RPMI7951 (cell line): ENCODE results near the gene JAKMIP2. TPM values are rescaled to one million over a fixed set of nuclear protein-coding genes. Genes with fewer than 3 reads are reported as not detected.
A peak's percentile ranks its signal among the peaks of the same experiment; 100 is the strongest.

Source experiments
- DNase-seq: peaks from one replicate; pipeline ENCODE4 v3.0.0-alpha.2; 2012; ENCODE audit warnings: low read depth
- total RNA-seq: library from RNA; depleted of rRNA; stranded (reverse); fragments of >200 nt; shearing (Covaris generic); gene quantifications from 2 replicates; pipeline ENCODE4 v1.2.3, GENCODE V29; 2014

Gene JAKMIP2
- total RNA-seq, 1 experiment from 2014 or later, result under 0.01 TPM

DNA sequence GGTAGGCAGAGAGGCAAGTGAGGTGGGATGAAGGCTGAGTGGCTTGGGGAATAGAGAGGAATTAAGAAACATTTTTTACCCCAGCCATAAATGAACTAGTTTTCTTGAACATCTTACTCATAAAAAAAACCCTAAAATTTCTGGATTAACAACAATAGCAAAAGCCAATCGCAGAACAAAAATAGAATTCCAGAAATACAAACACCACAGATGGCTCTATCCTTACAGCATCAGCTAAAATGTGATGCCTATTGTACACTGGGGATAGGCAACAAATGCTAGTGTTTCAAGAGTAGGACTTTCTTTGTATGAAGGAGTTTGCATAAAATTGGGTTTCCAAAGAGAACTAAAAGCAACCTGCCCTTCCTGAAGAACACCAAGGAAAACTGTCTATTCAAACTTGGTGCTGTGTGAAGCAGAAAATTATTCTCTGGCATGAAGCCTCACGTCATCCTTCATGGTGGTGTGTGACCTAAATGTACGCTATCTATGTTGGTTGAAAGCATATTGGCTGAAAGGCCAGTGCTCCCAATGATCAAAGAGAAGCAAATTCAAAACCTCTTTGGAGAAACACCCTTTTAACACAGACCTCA lies 82.9 kb downstream of the JAKMIP2 start:
- DNase-seq, result no peak

DNA sequence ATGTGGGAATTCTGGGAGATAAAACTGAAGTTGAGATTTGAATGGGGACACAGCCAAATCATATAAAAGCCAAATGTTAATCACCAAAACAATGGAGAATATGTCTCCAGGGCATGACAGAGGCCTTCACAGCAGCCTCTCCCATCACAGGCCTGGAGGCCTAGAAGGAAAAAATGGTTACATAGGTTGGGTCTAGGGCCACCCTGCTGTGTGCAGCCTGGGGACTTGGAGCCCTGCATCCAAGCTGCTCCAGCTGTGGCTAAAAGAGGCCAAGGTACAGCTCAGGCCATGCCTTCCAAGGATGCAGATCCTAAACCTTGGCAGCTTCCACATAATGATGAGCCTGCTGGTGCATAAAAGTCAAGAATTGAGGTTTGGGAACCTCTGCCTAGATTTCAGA lies 85.1 kb downstream of the JAKMIP2 start:
- no peak for DNase-seq

DNA sequence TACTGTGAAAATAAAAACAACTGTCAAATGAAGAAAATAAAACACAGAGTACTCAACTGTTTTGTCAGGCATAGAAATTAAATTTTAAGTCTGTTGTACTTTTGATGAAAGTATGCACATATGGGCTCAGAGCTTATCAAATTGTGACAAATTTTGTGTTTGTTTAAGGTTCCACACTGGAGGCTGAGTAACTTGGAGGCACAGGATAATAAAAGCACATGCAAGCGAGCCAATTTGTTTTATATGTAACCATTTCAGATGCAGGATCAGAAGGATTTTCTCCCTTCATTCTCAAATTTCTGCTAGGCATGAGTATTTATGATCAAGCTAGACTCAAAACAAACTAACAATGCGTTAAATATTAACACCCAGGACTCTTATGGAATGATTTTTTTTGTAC lies 87.8 kb downstream of the JAKMIP2 start:
- no peak for DNase-seq

DNA sequence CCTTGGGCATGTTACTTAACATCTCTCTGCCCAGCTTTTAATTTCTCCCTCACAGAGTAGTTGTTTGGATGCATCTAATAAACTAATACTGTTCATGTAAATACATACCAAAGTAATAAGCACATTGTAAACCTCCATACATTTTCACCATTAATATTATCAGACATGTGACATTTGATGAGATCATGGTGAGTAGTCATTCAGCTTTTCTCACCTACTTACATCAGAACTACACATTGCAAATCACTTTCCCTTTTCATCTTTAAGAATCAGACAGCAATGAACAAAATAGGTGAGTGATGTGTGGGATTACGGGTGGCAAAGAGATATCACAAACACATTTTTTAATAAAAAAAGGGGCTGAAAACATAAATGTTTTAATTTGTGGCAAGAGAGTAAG lies 89.3 kb downstream of the JAKMIP2 start:
- no peak for DNase-seq

DNA sequence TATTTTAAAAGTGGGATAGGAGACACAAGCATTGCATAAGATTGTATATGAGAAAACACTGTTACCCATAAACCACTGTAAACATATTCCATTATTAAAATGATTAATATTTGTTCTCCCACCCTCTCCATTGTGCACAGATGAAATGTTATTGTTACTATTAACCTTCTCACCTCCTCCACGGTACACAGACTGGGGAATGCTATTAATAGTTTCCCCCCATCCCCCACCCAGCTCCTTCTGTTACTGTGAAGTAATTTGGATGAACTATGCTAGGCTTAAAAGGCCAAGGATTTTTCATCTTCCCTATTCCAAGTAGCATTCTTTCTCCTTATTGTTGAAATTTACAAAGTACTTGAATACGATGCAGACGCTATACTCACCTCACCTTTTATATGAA lies 91.4 kb downstream of the JAKMIP2 start:
- no peak for DNase-seq

DNA sequence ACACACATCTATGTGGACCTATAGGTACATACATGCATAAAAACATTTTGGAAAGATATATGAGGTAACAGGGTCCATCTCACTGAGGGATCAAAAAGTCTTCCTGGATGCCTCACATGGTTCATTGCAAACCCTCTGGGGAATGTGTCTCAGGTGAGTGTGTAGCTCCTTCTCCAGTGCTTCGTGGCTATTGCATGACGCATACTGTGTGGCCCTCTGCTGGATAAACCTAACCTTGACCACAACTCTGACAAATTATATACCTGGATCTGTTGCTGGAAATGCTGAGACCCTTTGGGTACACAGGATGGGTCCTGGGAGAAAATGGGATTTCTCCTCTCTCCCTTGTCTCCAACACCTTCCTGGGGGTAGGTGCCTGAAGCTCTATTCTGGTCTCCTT lies 91.9 kb downstream of the JAKMIP2 start:
- DNase-seq, result no peak

DNA sequence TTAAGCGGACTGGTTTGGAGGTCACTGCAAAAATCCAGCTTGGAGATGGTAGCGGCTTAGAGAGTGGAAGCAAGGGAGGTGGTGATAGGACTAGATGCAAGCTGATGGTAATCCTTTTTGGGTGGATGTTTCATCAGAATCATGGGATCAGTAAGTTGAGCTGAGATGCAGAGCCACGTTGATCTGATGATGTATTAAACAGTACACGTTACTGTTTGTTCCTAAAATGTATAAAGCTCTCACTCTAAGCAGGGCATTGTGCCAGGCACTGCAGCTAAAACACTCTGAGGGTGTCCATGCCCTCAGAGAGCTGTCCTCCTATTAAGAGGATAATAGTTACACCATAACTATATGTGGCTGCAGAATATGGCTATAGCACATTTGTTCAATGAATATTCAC lies 93.1 kb downstream of the JAKMIP2 start:
- no peak for DNase-seq

DNA sequence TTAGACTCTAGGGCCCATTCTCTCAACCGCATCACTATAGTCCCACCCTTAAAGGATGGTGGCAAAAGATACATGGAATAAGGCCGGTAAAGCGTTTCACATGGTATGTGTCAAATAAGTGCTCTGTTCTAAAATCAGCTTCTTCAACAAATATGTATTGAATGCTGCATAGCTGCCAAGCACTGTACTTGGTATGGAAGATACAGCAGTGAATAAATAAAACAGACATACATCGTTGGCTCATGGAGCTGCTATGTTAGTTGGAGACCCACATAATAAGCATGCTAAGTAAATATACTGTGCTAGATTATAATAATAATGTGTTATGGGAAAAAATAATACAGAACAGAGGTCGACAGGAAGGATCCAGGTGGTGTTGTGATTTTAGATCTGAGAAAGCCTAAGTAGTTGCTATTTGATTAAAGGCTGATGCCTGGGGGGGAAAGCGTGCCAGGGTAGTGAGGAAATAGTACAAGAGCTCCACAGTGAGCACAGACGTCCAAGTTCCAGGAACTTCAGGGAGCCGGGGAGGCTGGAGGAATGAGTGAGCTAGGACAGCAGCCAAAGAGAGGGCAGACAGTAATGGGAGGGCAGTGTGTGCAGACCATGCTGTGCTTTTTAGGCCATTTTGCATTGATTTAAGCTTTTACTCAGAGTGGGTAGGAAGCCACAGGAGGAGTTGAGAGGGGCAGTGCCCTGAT lies 93.7 kb downstream of the JAKMIP2 start:
- DNase-seq, result no peak

DNA sequence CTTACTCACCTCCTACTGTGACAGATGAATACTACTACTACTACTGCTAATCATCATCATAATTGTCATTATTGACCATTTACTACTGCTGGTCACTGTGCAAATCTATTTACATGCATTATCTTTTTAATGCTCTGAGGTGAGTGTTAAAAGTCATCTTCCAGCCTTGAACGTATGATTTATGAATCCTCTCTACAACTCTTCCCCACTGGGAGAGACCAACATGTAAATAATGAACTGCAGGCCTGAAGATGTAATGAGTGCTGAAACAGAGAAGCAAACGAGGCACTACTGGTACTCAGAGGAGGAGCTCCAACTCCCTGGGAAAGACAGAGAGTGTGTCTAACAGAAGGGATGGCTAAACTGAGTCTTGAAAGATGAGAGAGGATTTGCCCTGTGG lies 95.4 kb downstream of the JAKMIP2 start:
- no peak for DNase-seq

DNA sequence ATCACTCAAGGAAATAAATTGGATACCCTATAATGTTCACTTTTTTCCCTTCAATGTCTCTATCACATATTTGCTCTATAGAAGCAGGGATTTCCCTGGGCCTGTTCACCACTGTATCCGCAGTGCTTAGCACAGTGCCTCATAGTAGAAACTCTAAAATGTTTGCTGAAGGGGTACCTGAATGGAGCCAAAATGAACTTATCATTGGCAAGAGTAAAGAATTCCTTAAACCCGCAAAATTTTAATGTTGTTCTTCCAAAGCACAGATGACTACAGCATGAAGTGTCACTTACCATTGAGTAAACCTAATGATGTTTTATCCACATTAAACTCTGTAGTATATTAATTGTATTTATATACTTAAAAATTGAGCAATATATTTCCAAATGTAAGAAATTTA lies 96.1 kb downstream of the JAKMIP2 start:
- no peak for DNase-seq

DNA sequence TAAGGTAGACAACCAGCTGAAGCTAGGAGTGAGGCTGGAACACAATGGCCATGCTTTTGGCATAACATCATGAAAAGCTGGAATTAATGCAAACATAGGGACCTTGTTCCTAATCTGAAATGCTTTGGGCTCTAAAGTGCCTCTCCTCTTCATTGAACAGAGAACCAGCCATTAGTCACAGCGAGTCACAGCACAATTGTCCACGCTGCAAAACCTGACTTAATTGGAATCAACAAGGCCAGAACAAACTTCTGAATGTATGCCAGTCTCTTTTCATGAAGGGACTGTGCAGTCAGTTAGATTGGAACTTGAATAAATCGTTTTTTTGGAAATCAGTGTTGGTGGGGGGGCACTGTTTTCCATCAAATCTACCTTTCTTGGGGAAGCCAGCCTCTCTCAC lies 96.5 kb downstream of the JAKMIP2 start:
- no peak for DNase-seq

DNA sequence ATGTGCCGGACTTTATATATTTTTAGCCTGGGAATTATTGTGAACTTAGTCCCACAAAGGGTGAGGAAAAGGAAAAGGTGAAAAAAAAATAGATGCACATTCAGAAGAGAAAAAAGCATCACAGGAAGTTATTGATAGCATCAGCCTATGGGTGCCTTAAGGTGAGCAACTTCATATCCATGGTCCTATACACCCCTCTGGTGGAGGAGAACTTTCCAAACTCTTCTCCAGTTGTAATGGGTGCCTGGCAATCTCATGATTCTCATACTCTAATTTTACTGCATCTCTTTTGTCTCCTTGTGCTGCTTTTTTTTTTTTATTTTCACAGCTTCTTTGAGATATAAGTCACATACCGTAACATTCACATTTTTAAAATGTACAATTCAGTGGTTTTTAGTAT lies 107.4 kb downstream of the JAKMIP2 start:
- DNase-seq, result no peak

DNA sequence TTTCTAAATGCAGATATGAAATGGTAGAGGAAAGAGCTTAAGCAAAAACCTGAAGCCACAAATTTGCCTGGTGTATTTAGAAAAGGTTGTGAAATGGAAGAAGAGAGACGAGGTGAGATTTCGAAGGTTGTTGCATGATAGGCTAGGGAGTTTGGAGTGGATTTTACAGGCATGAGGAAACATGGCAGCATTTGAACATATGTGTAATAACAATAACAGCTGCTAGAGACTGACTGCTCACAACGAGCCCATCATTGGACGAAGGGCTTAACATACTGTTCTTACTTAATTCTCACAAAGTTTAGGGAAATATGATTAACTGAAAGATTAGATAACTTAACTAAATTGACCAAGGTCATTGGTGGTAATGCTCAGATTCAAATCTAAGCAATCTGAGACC lies 108.1 kb downstream of the JAKMIP2 start:
- DNase-seq, result no peak

DNA sequence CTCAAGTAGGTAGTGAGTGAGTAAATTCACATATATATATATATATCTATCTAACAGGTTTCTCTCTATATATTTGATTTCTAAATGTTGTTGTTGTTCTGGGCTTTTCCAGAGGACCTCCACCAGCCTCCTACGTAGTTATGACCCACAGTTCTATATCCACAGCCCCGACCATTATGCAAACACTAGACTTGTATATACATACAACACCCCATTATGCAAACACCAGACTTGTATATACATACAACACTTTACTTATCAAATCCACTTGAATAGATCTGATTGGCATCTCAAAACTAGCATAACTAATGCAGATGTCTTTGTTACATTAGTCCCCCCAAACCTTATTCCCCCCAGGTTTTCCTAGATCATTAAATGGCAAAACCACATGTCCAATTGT lies 108.7 kb downstream of the JAKMIP2 start:
- no peak for DNase-seq

DNA sequence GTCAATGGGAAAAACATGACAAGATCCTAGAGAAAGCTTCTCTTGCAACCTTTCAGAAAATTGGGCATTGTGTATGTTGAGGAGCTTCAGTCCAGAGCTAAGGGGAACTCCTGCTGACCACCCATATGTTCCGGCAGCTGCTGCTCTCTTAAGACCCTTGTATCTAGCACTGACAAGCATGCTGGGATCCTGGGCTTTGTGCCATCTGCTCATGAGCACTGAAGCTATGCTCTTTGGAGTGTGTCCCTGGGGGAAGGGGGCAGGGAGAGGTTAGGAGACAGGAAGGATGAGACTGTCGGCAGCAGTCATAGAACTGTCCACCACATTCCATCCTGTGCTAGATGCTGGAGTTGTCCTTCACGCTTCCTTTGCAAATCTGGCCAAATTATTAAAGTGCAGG lies 109.3 kb downstream of the JAKMIP2 start:
- DNase-seq, result no peak

DNA sequence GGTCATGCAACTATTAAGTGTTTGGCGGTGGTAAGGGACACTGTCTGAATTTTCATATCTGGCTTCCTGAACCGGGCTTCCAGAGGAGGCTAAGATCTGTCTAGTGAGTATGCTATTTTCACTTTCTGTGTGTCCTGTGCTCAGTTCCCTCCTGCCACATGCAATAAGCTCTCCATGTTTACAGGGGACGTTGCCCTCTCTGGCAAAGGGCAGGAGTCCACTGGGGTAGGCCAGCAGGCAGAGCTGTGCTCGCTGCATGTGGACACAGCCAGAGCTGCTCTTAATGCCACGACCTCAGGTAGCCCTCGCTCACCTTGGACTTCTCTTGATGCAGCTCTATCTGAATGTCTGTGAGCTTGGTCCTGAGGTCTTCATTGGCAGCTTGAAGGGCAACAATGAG lies 111.2 kb downstream of the JAKMIP2 start:
- no peak for DNase-seq

DNA sequence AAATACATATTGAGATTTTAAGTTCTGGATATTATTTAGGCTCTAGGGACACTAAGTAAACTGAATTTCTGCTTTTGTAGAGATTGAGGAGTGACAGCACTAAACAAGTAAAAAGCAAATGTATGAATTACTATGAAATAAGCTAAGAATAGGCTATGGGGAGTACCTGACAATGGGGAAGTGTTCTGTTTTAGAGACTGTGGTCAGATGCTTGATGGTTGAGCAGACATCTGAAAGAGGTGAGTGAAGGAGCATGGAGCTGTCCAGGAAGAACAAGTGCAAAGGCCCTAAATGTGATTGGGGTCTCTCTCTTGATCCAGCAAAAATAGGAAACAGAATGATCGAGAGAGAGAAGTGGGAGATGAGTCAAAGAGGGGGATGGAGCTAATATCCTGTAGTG lies 111.7 kb downstream of the JAKMIP2 start:
- no peak for DNase-seq

DNA sequence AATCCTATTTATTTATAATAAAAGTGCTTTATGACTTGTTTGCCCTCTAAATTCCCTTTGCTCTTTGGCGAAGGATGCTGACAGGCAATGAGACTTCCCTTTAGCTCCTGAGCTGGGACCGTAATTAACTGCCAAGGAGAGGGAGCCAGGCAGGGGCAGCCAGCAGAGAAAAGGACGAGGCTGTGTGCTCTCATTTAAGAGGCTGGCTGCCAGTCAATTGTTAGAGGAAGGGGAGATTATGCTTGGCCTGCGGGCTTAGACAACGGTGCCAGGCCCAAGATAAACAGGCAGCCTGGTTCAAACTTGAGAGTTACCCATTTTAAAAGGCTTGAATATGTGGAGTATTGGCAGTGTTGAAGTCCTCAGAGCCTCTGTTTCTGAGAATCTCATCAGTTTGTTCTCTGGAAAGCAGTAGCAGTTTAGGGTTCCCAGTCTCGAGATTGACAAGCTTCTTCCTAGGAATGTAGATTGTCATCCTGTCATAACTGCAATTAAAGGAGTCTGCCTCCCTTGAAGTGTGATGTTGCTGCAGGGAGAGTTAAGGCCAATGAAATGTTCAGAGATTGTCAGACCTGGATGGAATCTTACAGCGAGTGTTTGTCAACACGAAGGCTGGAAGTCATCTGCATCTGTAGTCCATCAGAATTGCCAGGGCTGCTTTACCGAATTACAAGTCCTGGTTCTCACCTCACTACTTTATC lies 113.2 kb downstream of the JAKMIP2 start:
- no peak for DNase-seq

DNA sequence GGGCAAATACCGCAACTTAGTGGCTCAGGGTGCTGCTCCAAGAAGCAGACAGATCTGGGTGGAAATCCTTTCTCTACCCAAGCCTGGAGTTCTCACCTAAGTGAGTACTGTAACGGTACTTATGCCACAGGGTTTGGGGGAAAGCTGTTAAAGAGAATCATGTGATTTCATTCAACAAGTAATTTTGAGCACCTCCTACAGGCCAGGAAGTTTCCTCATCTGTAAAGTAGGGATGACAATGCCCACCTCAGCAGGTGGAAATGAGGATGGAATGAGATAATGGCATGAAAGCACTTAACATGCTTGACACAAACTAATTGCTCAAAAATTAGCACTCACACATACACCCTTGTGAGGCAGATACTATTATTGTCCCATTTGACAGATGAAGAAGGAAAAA lies 114.1 kb downstream of the JAKMIP2 start:
- DNase-seq, result no peak

DNA sequence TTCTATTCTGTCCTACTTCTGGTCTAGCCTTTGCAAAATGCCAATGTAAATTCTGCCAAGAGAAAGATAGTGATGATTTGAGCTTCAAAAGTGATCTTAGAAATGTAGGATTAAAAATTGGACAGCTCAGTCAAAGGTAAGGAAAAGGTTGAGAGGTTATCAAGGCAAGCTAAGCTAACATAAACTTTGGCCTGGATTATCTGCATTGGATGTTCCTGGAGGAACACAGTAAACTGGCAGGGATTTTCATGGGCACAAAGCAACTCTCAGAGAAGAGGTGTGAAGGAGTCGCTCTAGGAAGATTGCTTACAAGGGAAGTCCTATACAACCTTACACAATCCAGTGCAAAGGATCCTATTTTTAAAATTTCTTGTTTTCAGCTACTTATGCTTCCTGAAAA lies 115.2 kb downstream of the JAKMIP2 start:
- DNase-seq, result no peak

DNA sequence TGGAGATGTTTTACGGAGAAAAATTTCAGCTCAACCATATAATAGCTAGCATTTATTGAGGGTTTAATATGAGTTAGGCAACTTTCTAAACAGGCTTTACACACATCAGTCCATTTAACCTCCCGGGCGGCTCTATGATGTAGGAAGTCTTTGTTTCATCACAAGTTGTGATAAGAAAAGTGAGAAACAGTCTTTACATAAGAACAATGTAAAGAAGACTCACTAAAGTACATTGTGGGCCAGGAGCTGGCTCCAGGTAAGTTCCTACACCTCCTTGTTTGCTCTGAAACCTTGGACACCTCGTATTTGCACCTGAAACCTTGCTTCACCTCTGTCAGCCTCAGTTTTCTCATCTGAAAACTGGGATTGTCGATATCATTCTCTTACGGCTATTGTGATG lies 116.1 kb downstream of the JAKMIP2 start:
- DNase-seq, result no peak

DNA sequence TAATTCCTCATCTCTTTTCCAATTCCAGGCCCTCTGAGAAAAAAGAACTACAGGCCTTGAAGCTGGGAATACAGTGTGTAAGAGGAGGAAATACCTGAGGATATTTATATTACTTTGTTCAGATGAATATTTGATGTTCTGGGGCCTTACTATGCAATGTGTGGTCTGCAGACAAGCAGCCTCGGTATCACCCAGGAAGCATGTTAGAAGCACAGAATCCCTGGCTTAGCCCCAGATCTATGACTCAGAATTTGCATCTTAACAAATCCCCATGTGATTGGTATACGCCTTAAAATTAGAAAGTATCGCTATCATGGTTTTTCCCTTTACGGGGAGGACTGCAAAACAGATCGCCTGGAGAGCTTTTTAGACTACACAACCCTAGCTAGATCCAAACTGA lies 121.0 kb downstream of the JAKMIP2 start:
- DNase-seq, result peak; percentile 29

DNA sequence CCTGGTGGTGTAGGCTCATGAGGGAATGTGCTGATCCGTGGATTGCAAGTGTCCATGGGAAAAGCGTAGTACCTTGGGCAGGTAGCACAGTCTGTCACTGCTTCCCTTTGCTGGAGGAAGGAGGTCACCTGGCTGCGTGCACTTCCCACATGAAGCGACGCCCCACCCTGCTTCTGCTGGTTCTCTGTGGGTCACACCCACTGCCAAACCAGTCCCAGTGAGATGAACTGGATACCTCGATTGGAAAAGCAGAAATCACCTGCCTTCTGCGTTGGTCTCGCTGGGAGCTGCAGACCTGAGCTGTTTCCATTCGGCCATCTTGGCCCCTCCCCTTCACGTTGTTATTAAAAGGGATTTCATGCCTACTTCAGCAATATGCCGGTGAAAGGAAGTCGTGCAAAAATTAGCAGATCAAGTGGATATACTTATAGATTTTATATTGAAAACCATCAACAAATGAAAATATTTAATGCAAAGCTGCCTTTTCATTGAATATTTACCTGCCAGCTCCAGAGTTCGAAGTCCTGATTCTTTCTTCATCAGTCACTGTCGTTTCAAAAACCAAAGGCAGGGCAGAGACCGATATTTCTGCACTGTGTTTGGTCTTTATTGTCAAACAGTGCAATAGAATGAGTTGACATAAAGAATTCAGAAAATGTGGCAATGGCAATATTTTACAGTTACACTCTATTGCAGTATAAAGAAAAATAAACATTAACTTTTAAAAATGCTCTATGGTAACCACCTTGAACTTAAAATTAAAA lies 123.2 kb downstream of the JAKMIP2 start:
- DNase-seq, result no peak
